HCT116 (cell line): ENCODE data around the gene TMEM123. TPM values are rescaled to one million over a fixed set of nuclear protein-coding genes. Genes with fewer than 3 reads are reported as not detected.
A peak's percentile ranks its signal among the peaks of the same experiment; 100 is the strongest.

Source experiments
- ATAC-seq: fragments of 200-7000 bp; cut with Tn5 transposase; 2 replicates; pipeline ENCODE4 v1.9.1; 2020; ENCODE audit warnings: mild to moderate bottlenecking, moderate library complexity
- BruUV-seq: library from RNA; stranded (reverse); fragments of 400-500 nt; replicated peaks from 2 replicates; lab custom pipeline; 2021; lab: Mats Ljungman, UMichigan
- CTCF ChIA-PET: fragments of 300-600 bp; sonication (Branson Sonifier 250); formaldehyde crosslinking; loops from one replicate; lab custom pipeline; 2021; ENCODE audit warnings: antibody characterized with exemption; lab: Charles Lee
- POLR2A ChIA-PET: fragments of 300-600, 350-600 bp; sonication (Branson Sonifier 250); formaldehyde crosslinking; loops from one replicate; lab custom pipeline; 2021; ENCODE audit warnings: antibody characterized with exemption; lab: Charles Lee
- RAD21 ChIA-PET, 2 experiments: fragments of 300-600 bp; sonication (Branson Sonifier 250); formaldehyde crosslinking; loops; one replicate each; lab custom pipeline; 2023; ENCODE audit warnings: low total read pairs in 2 of 2; ENCODE audit not compliant: uncharacterized antibody in 2 of 2, unreplicated experiment in 2 of 2, low non-redundant PET in 1 of 2; lab: Charles Lee
- DNase-seq: peaks from one replicate; pipeline ENCODE4 v3.0.0-alpha.2; 2010; ENCODE audit warnings: low read depth, low spot score
- H2AFZ ChIP-seq: fragments of 200-600 bp; shearing (Covaris generic), sonication (generic); 2 replicates; pipeline ENCODE4 v1.6.1; 2017; ENCODE audit warnings: low read depth, mixed run types, mixed read lengths, antibody characterized with exemption, low read length; ENCODE audit not compliant: poor library complexity, severe bottlenecking
- H3K27ac ChIP-seq: 2 replicates; pipeline ENCODE4 v1.5.1; 2012; ENCODE audit warnings: low read depth, low read length
- H3K27me3 ChIP-seq: fragments of 200-600 bp; sonication (generic); 2 replicates; pipeline ENCODE4 v1.6.1; 2016; ENCODE audit warnings: mixed run types, low read length, mixed read lengths; ENCODE audit not compliant: insufficient read depth
- H3K36me3 ChIP-seq, 2 experiments: fragments of 200-500 bp in 1 of 2; fragments of 200-600 bp in 1 of 2; sonication (Bioruptor generic) in 1 of 2; sonication (generic) in 1 of 2; 2 replicates each; pipeline versions ENCODE4 v1.5.1 to v1.6.1; 2014 to 2016; ENCODE audit warnings: low read length in 2 of 2, inconsistent platforms in 1 of 2, mixed read lengths in 1 of 2, mixed run types in 1 of 2; ENCODE audit not compliant: insufficient read depth in 2 of 2, control insufficient read depth in 1 of 2
- H3K4me1 ChIP-seq, 2 experiments: fragments of 200-600 bp in 1 of 2; sonication (generic) in 1 of 2; 2 replicates each; pipeline versions ENCODE4 v1.5.1 to v1.6.1; 2012 to 2017; ENCODE audit warnings: low read length in 2 of 2, inconsistent platforms in 1 of 2, mild to moderate bottlenecking in 1 of 2, mixed read lengths in 1 of 2, mixed run types in 1 of 2, moderate library complexity in 1 of 2; ENCODE audit not compliant: insufficient read depth in 2 of 2, control insufficient read depth in 1 of 2
- H3K4me2 ChIP-seq: fragments of 200-600 bp; sonication (generic); 2 replicates; pipeline ENCODE4 v1.6.1; 2017; ENCODE audit warnings: mixed run types, low read length, mixed read lengths
- H3K4me3 ChIP-seq, 2 experiments: fragments of 200-600 bp in 1 of 2; sonication (generic) in 1 of 2; replicated peaks in 1 of 2; 2 replicates each; pipeline ENCODE4 v1.5.1; 2011 to 2016; ENCODE audit warnings: low read length in 2 of 2, control low read depth in 1 of 2, low read depth in 1 of 2, mild to moderate bottlenecking in 1 of 2, mixed read lengths in 1 of 2, mixed run types in 1 of 2
- H3K79me2 ChIP-seq: fragments of 200-600 bp; sonication (generic); 2 replicates; pipeline ENCODE4 v1.6.1; 2017; ENCODE audit warnings: mild to moderate bottlenecking, mixed run types, low read length, moderate library complexity, mixed read lengths; ENCODE audit not compliant: insufficient read depth
- H3K9ac ChIP-seq: fragments of 200-600 bp; sonication (generic); 2 replicates; pipeline ENCODE4 v1.6.1; 2016; ENCODE audit warnings: low read length, mixed read lengths
- H3K9me2 ChIP-seq: fragments of 200-600 bp; sonication (generic), shearing (Covaris generic); 2 replicates; pipeline ENCODE4 v1.6.1; 2017; ENCODE audit warnings: mixed run types, mild to moderate bottlenecking, moderate library complexity; ENCODE audit not compliant: insufficient read depth
- H3K9me3 ChIP-seq, 2 experiments: fragments of 200-500 bp in 1 of 2; fragments of 200-600 bp in 1 of 2; sonication (Bioruptor generic) in 1 of 2; sonication (generic) in 1 of 2; 2 replicates each; pipeline ENCODE4 v1.6.1; 2014 to 2017; ENCODE audit warnings: low read length in 2 of 2, mixed read lengths in 2 of 2, inconsistent platforms in 1 of 2, low read depth in 1 of 2, mild to moderate bottlenecking in 1 of 2, mixed run types in 1 of 2, moderate library complexity in 1 of 2; ENCODE audit not compliant: control insufficient read depth in 1 of 2, insufficient read depth in 1 of 2
- H4K20me1 ChIP-seq: fragments of 200-600 bp; sonication (generic), shearing (Covaris generic); 2 replicates; pipeline ENCODE4 v1.6.1; 2017; ENCODE audit warnings: mixed run types, mild to moderate bottlenecking, moderate library complexity; ENCODE audit not compliant: insufficient read depth
- CBX3 ChIP-seq: IDR thresholded peaks from 2 replicates; pipeline ENCODE4 v1.6.1; 2012; ENCODE audit warnings: low read depth
- CEBPB ChIP-seq: IDR thresholded peaks from 2 replicates; pipeline ENCODE4 v1.6.1; 2012; ENCODE audit warnings: low read depth
- EGR1 ChIP-seq: IDR thresholded peaks from 2 replicates; pipeline ENCODE4 v1.6.1; 2012; ENCODE audit warnings: low read depth
- EZH2phosphoT487 ChIP-seq: fragments of 200-600 bp; IDR thresholded peaks from 2 replicates; pipeline ENCODE4 v1.6.1; 2018; ENCODE audit warnings: antibody characterized with exemption, borderline replicate concordance
- FOSL1 ChIP-seq: IDR thresholded peaks from 2 replicates; pipeline ENCODE4 v1.6.1; 2012; ENCODE audit warnings: low read depth
- JUND ChIP-seq: IDR thresholded peaks from 2 replicates; pipeline ENCODE4 v1.6.1; 2012
- RAD21 ChIP-seq: IDR thresholded peaks from 2 replicates; pipeline ENCODE4 v1.6.1; 2012; ENCODE audit warnings: low read depth, mild to moderate bottlenecking
- SP1 ChIP-seq: IDR thresholded peaks from 2 replicates; pipeline ENCODE4 v1.6.1; 2012; ENCODE audit warnings: low read depth
- ZBTB33 ChIP-seq: IDR thresholded peaks from 2 replicates; pipeline ENCODE4 v1.6.1; 2011; ENCODE audit warnings: mild to moderate bottlenecking, low read length, moderate library complexity; ENCODE audit not compliant: insufficient replicate concordance; ENCODE audit errors: extremely low read depth
- intact Hi-C: fragments of 100-400 bp; cut with micrococcal nuclease; formaldehyde crosslinking; loops from 2 replicates; pipeline ENCODE4 v1.10.0; 2022
- total RNA-seq: library from RNA; stranded (reverse); gene quantifications from one replicate; pipeline ENCODE4 v1.2.1, GENCODE V29; 2021; ENCODE audit not compliant: unreplicated experiment

TMEM123 gene
- total RNA-seq, 1 experiment from 2014 or later: 217 TPM

- no peak overlapping the region for H3K9ac ChIP-seq
- ChIA-PET RAD21 (no interaction called here), POLR2A (no interaction called here), CTCF (interaction anchor here (1.5 kb wide), 1 partner anchor 104 kb away, joined by 5 read pairs; no protein-coding TSS in a partner anchor)
- H4K20me1 ChIP-seq: no peaks in the 10 kb centered on the region
- H3K79me2 ChIP-seq: no peaks in the 10 kb centered on the region
- no peaks in the 10 kb centered on the region for H3K27me3 ChIP-seq
- no peak overlapping the region for H3K4me3 ChIP-seq
- peak overlapping the region; percentile 98 for H2AFZ ChIP-seq
- TF ChIP-seq CEBPB: peak; percentile 32; the same call in 1 of the 2 replicates
- TF ChIP-seq EGR1: peak; percentile 40; the same call in 1 of the 2 replicates
- TF ChIP-seq FOSL1: peak; percentile 42; the same call in 1 of the 2 replicates
- TF ChIP-seq EZH2phosphoT487: no peak
- TF ChIP-seq CBX3: no peak
- peak; percentile 34 for TF ChIP-seq JUND
- no peak for TF ChIP-seq ZBTB33
- TF ChIP-seq SP1: 0 out of 2 replicates have a peak, but pooled peaks have one; percentile 18
- peak; percentile 15; the same call in 1 of the 2 replicates for TF ChIP-seq RAD21
- peaks cover 13 to 35% of the 10 kb centered on the region in 2 experiments for H3K4me1 ChIP-seq
- H3K4me2 ChIP-seq: peak overlapping the region; percentile 69
- no peaks in the 10 kb centered on the region for H3K9me2 ChIP-seq
- peak; percentile 66 for ATAC-seq
- intact Hi-C loops: loop anchor here (2.0 to 10.0 kb wide), 3 partner anchors 119 to 479 kb away; no protein-coding TSS in a partner anchor
- no peaks in the 10 kb centered on the region for H3K9me3 ChIP-seq
- peak; percentile 59 for DNase-seq
- BruUV-seq: no TSS peak
- no peaks in the 10 kb centered on the region for H3K36me3 ChIP-seq
- H3K27ac ChIP-seq: no peak overlapping the region
Measured at GRCh38 chr11:102494216-102494615, 41.7 kb upstream of the TMEM123 start.
